Measurements from ENCODE around the gene CTDP1. TPM values are rescaled to one million over a fixed set of nuclear protein-coding genes. Genes with fewer than 3 reads are reported as not detected.

The CTDP1 gene
- total RNA-seq, 4 donors from 2014 or later = 20.7 to 36.2 (median 25.8) TPM

- DNase-seq = peak in 2 of 3 donors; percentile 34 to 37
- Histone ChIP-seq H3K9me3 (no peaks in the 10 kb centered on the region), H3K27me3 (peaks cover 0 to 4% of the 10 kb centered on the region in 2 donors), H3K27ac (no peak overlapping the region), H3K36me3 (no peaks in the 10 kb centered on the region), H3K4me3 (no peak overlapping the region), H3K4me1 (peaks cover 0 to 11% (median 5%) of the 10 kb centered on the region in 4 donors)
- TF ChIP-seq, protein P1, sequence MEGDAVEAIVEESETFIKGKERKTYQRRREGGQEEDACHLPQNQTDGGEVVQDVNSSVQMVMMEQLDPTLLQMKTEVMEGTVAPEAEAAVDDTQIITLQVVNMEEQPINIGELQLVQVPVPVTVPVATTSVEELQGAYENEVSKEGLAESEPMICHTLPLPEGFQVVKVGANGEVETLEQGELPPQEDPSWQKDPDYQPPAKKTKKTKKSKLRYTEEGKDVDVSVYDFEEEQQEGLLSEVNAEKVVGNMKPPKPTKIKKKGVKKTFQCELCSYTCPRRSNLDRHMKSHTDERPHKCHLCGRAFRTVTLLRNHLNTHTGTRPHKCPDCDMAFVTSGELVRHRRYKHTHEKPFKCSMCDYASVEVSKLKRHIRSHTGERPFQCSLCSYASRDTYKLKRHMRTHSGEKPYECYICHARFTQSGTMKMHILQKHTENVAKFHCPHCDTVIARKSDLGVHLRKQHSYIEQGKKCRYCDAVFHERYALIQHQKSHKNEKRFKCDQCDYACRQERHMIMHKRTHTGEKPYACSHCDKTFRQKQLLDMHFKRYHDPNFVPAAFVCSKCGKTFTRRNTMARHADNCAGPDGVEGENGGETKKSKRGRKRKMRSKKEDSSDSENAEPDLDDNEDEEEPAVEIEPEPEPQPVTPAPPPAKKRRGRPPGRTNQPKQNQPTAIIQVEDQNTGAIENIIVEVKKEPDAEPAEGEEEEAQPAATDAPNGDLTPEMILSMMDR (IDR thresholded peaks at IDR 0.05) = no peak
- TF ChIP-seq POLR2A (IDR thresholded peaks at IDR 0.05) = no peak
Observed at GRCh38 chr18:79803611-79804051, 124.0 kb downstream of the CTDP1 start.

Other genes starting within 250 kb of the CTDP1 start
- gene KCNG2, start 118.1 kb downstream of the CTDP1 start, total RNA-seq = 1 to 10 TPM in 3 of 4 donors, not detected in 1; 2.3 to 3.8 (median 3.2) TPM